ENCODE data around the gene UCK2. TPM values are rescaled to one million over a fixed set of nuclear protein-coding genes. Genes with fewer than 3 reads are reported as not detected.
A peak's percentile ranks its signal among the peaks of the same experiment; 100 is the strongest.

Gene UCK2
- total and polyA plus RNA-seq, 10 of the 15 experiments (the other 5 are each of a cell fraction or from before 2014, with no cell fraction given): 55.3 to 106 (median 84.9) TPM

- TF ChIP-seq MAX (IDR thresholded peaks at IDR 0.05; ENCODE audit: low read depth, low read length): no peak
- no peak for TF ChIP-seq SUPT20H (IDR thresholded peaks at IDR 0.05; ENCODE audit: borderline replicate concordance, control insufficient read depth, low read depth, low read length)
- no peak for TF ChIP-seq POLR2AphosphoS5 (IDR thresholded peaks at IDR 0.05; ENCODE audit: low read length)
- peak; percentile 100 for TF ChIP-seq TCF7 (IDR thresholded peaks at IDR 0.05; ENCODE audit: borderline replicate concordance)
- TF ChIP-seq IKZF1 (conservative IDR thresholded peaks at IDR 0.05): peak; percentile 97
- TF ChIP-seq NFIC (IDR thresholded peaks at IDR 0.05; ENCODE audit: low read depth, low read length): peak; percentile 74
- TF ChIP-seq RFX5 (IDR thresholded peaks at IDR 0.05; ENCODE audit: low read depth, low read length): no peak
- TF ChIP-seq ZZZ3 (IDR thresholded peaks at IDR 0.05; ENCODE audit: control insufficient read depth, insufficient read length, low read depth): no peak
- TF ChIP-seq RCOR1 (conservative IDR thresholded peaks at IDR 0.05; ENCODE audit: low read depth, low read length): no peak
- TF ChIP-seq RBBP5 (conservative IDR thresholded peaks at IDR 0.05): no peak
- 0 out of 2 replicates have a peak, but pooled peaks have one; percentile 23 for TF ChIP-seq NFYB (IDR thresholded peaks at IDR 0.05; ENCODE audit: insufficient read depth, low read depth, low read length)
- TF ChIP-seq SREBF2 (IDR thresholded peaks at IDR 0.05; ENCODE audit: low read length): no peak
- no peak for TF ChIP-seq ASH2L (IDR thresholded peaks at IDR 0.05; ENCODE audit: borderline replicate concordance, low read depth)
- TF ChIP-seq RAD21 (IDR thresholded peaks at IDR 0.05; ENCODE audit: insufficient read depth, low read depth, low read length): peak; percentile 69
- TF ChIP-seq SPI1 (IDR thresholded peaks at IDR 0.05; ENCODE audit: borderline replicate concordance, insufficient read depth, low read depth, low read length): peak; percentile 93
- peak; percentile 66; the same call in 1 of the 2 replicates for TF ChIP-seq ATF2 (IDR thresholded peaks at IDR 0.05; ENCODE audit: low read length)
- TF ChIP-seq PBX3 (IDR thresholded peaks at IDR 0.05; ENCODE audit: insufficient replicate concordance, low read depth, low read length): no peak
- TF ChIP-seq SP1 (IDR thresholded peaks at IDR 0.05; ENCODE audit: low read depth, low read length): peak; percentile 33
- peak; percentile 58; the same call in 1 of the 2 replicates for TF ChIP-seq ZBTB33 (IDR thresholded peaks at IDR 0.05)
- TF ChIP-seq ZNF24 (IDR thresholded peaks at IDR 0.05): no peak
- no peak for TF ChIP-seq ZBTB11 (CRISPR knock-in tag; IDR thresholded peaks at IDR 0.05)
Observed at GRCh38 chr1:165871311-165872067, 44.1 kb downstream of the UCK2 start (continued).
